Fibroblast of the aortic adventitia (primary cell): ENCODE results near the gene ARHGAP26. TPM values are rescaled to one million over a fixed set of nuclear protein-coding genes. Genes with fewer than 3 reads are reported as not detected.

Source experiments
- DNase-seq: peaks from one replicate; pipeline ENCODE4 v3.0.0-alpha.2; 2010; ENCODE audit warnings: low read depth
- H3K4me3 ChIP-seq: 2 replicates; pipeline ENCODE4 v1.5.1; 2011; ENCODE audit warnings: low read depth, mild to moderate bottlenecking, control low read depth, low read length, moderate library complexity
- CTCF ChIP-seq: IDR thresholded peaks from 2 replicates; pipeline ENCODE4 v1.5.1; 2011; ENCODE audit warnings: mild to moderate bottlenecking, low read length, control low read depth, inconsistent platforms; ENCODE audit not compliant: insufficient read depth
- total RNA-seq: library from RNA; depleted of rRNA; stranded (reverse); fragments of >200 nt; gene quantifications from 2 replicates; pipeline ENCODE4 v1.2.3, GENCODE V29; 2012; ENCODE audit warnings: low replicate concordance

Gene ARHGAP26
- total RNA-seq, 1 donor, result 9.0 TPM

GRCh38 chr5:142726188-142726731, 43.9 kb upstream of the ARHGAP26 start:
- TF ChIP-seq CTCF, result no peak
- DNase-seq, result peak; percentile 97
- no peak overlapping the region for H3K4me3 ChIP-seq

- DNase-seq, result no peak
- TF ChIP-seq CTCF, result no peak
- no peak overlapping the region for H3K4me3 ChIP-seq
Observed at GRCh38 chr5:142727735-142728047, 42.5 kb upstream of the ARHGAP26 start.

DNA sequence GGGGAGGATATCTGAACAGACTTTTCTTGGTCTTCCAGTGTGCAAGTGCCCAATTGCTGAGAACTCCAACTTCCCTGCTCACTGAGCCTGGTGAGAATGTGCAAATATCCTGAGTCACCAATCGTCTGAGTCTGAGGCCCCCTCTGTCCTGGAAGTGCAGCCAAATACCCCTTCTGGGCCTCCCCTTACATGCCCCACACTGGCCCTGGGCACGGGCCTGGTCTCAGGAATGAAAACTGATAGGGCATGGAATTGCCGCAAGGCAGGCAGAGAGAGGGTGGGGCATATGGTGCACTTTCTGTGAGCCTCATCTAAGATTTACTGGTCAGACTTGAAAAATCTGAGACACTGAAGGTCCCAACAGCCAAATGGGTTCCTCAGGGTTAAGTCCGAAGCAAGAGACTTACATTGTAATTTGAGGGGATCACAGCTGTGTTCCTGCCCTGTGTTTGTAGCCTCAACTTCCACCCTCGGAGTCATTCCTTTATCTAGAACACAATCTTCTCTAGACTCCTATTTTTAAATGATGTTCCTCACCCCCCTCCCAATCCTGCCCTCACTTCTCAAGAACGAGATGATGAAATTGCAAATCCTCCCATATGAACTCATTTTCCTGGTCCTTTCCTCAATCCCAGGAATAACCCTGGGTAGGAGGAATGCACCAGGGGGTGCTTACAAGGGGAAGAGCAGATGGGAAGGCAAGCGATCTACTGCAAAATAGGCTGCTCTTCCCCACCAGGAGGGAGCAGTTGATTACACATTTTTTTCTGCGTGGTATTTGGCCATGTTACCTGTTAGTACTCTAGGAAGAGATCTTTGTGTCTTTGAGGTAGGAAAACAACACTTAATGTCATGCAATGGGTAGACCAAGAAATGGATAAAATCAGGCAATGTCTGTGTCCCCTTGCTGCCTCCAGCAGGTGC, 34.6 kb upstream of the ARHGAP26 start:
- TF ChIP-seq CTCF, result no peak
- DNase-seq, result no peak
- no peak overlapping the region for H3K4me3 ChIP-seq

GRCh38 chr5:142736247-142736632, 33.9 kb upstream of the ARHGAP26 start:
- no peak for DNase-seq
- no peak for TF ChIP-seq CTCF

DNA sequence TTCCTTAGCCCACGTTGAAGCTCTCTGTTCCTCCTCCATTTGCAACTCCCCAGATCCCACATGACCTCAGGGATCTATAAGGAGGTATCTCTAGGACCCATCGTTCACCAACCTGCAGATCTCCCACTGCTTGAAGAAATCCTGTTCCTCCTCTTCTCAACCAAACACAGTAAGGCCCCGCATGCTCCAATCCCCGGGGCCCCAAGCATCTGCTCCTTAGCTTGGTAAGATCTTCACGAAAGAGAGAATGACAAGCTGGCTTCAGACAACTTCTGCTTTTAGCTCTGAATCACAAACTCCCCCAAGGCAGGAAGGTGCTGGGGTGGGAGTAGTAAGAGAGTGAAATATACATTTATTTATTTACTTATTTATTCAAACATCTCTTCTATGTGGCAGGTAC, 33.0 kb upstream of the ARHGAP26 start:
- DNase-seq, result no peak
- no peak overlapping the region for H3K4me3 ChIP-seq
- TF ChIP-seq CTCF, result no peak

More at GRCh38 chr5:142736247-142736632, 33.9 kb upstream of the ARHGAP26 start:
- H3K4me3 ChIP-seq, result no peak overlapping the region

DNA sequence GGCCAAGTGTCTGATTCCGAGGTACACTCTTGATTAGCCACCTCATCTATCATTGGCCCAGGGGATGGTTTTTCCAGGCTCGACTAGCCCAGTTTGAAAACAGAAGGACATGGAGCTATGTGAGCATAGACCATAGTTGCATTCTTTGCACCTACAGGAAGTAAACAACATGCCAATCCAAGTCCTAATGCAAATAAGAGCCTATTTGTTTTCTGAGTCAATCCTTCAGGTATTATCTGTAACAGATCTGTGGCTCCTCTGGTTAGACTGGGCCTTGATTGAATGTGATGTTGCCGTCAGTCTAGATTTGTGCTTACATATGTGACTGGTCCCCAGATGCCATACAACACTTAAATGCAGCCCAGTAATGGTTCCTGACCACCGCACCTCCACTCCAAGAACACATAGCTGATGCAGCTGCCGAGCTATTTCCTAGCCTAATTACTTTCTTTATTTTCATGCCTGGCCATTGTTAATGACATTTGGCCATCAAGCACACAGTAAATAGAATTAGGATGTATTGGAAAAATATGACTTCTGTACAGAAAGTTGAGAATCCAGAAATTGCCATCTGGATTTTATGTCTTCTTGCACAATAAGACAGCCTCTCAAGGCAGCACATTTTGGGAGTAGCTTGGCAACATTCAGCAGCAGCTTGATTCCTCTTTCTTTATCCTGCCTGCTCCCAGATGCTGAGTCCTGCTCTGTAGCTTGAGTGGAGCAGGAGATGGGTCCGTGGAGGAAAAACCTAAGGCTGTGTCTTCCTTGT, 29.5 kb upstream of the ARHGAP26 start:
- peak; percentile 71 for DNase-seq
- no peak overlapping the region for H3K4me3 ChIP-seq
- TF ChIP-seq CTCF, result no peak
